HG03025 (cell line): ENCODE measurements around the gene ADM.

Experiments
- ATAC-seq: cut with Tn5 transposase; IDR thresholded peaks from one replicate; pipeline ENCODE4 v1.9.1; 2021; ENCODE audit warnings: mild to moderate bottlenecking, moderate library complexity; ENCODE audit not compliant: unreplicated experiment, low FRiP score

Gene ADM

DNA sequence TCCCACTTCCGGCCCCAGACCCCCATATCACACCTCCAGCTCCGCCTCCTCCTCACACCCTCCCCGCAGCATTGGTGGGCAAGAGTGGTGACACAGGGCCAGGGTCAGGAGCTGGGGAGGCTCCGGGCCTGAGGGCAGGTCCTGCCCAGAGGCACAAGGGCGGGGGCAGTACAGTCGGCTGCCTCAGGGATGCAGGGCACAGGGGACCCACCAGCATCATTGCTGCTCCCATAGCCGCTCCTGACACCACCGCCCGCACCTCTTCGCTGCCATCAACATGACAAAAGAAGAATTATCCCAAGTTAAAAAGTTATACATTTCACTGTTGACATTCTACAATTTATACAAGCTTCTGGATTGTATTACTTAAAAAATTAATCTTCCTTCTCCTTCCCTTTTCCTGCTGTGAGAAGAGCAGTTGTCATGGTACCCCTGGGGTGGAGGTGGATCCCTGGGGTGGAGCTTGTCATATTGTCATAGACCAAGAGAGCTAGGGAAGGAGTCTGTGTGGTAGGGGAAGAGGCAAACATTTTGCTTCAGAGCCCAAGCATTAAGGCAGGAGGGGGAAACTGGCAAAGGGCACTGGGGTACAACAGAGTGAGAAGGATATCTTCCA is 15.0 kb upstream of the ADM start:
- ATAC-seq = no peak

DNA sequence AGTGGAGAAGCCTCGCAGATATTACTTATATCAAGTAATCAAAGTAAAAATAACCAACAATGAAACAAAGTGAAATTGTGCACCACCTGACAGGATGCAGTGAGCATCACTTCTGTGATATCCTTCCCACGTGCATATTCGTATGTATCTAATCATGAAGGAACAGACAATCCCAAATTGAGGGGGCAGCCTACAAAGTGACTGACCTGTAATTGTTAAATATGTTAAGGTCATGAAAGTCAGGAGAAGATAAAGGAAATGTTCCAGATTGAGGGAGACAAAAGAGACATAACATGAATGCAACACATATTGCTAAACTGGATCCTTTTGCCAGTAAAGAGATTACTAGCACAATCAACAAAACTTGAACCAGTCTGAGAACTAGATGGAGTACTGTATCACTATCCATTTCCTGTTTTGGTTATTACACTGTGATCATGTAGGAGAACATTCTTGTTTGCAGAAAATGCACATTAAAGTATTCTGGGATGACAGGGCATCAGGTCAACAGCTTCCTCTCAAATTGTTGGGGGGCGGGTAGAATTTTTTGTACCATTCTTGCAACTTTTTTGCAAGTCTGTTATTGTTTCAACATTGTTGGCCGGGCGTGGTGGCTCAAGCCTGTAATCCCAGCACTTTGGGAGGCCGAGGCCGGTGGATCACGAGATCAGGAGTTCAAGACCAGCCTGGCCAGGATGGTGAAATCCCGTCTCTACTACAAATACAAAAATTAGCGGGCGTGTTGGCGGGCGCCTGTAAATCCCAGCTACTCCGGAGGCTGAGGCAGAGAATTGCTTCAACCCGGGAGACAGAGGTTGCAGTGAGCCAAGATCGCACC is 12.9 kb upstream of the ADM start:
- ATAC-seq = no peak

DNA sequence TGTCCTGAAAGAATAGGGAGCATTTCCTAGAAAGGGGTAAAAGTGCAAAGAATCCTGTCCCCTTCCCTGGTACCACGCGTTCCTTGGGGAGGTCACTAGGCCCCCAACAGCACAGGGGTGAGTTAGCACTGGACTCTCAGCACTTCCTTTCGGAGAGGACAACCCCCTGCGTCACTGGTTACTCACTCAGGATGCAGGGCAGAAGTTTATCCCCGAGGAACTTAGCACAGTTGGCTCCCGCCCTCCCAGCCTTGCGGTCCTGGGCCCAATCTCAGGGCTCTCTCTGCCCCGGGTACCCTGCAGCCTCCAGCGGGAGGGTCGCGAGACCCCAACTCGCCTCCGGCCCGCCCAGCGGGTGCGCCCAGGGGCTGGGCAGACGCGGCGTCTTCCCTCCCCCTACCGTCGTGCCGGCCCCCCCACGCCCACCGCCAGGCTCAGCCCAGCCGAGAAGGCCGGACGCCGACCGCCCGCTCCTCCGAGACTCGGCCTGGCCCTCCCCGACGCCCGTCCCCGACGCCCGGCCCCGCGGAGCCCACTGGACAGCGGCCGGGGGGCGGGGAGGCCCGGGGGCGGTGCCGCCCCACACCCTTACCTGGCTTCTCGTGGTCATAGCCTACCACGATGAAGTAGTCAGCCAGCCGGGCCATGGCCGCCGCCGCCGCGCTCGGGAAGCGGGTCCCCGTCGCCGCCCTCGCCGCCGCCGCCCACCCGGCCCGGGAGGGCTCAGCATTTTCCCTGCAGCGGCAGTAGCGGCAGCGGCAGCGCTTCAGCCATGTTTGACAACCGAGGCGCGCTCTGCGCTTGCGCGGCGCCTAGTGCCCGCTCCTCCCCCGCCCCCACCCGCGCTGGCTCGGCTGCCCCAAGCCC is 11.2 kb upstream of the ADM start, which contains the start of gene SBF2:
Gene SBF2 (minus strand): TSS at position 797 of the 867 bp plus-strand sequence. CDS start 150 bp downstream, at position 647.
- peak; percentile 46 for ATAC-seq

DNA sequence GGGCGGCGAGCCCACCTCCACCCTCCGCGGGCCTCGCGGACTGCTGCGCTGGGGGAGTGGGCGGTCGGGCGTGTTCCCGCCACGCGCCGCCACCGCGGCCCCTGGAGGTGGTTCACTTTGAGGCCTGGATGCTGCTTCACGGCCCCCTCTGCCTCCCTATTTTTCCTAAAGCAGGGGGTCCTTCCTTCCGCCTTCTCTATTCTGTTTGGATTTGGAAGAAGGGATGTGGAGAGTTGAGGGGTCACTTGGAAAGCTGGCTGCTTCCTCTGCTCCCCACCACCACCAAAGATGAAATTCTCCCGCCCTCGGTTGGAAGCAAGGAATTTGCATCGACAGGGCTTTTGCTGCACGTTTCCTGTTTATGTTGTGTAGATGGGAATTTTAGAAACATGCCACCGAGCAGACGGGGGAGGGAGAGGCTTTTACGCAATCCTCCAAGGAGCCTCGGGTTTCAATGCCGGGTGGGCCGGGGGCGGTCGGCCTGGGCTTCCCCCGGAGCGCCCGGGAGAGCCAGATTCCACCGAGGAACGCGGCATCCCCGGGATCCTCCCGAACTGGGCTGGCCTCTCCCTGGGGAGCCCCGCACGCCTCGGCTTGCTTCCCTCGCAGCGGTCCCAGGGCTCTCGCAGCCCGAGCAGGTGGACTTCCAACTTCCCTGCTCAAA is 10.5 kb upstream of the ADM start:
- ATAC-seq = no peak

DNA sequence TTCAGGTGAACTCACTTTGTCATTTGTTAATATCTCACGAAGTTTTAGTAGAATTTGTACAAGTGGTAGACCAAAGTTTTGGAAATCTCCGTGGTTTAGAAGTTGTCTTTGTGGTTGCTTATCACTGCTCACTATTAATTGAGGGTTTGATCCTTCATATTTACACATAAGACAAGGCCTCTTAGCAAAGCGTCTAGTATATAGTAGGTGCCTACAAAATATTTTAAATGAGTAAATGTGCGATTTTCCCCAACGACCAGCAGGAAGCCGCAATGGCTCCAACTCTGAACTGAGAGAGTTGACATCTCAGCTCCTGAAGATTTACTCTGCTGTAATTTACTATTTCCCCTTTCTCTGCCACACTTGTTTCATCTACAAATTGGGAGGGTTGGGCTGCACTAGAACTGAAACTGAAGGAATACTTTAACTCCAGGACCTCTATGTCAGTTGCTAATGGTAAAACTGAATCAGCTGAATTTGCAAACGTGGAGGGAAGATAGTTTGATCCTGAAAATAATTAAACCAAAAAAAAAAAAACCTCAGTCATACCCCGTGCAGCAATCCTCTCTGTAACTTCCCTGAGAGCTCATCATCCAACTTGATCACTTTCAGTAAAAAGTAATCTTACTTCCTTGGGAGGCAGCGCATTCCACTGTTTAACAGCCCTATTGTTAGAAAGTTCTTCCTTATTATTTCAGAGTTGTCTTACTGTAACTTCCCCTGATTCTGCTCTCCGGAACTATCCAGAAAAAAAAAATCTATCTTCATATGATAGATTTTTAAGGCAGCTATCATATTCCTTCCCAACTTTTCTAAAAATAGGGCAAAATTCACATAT is 9.6 kb upstream of the ADM start:
- ATAC-seq = no peak

DNA sequence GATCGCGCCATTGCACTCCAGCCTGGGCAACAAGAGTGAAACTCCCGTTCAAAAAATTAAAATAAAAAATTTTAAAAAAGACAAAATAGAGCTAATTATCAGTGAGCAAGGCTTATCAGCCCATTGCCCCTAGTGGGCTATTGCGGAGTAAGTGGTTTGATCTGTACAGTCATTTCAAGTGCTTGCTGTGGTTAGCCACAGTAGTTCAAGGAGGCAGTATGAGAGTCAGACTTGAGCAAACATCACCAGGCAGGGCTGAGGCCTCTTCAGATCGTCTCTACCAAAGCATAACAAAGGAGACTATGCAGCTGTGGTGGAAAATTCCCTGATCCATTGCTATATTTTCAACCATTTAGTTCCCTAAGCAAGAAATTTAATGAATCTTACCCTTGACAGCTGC is 6.5 kb upstream of the ADM start:
- ATAC-seq = peak; percentile 76

DNA sequence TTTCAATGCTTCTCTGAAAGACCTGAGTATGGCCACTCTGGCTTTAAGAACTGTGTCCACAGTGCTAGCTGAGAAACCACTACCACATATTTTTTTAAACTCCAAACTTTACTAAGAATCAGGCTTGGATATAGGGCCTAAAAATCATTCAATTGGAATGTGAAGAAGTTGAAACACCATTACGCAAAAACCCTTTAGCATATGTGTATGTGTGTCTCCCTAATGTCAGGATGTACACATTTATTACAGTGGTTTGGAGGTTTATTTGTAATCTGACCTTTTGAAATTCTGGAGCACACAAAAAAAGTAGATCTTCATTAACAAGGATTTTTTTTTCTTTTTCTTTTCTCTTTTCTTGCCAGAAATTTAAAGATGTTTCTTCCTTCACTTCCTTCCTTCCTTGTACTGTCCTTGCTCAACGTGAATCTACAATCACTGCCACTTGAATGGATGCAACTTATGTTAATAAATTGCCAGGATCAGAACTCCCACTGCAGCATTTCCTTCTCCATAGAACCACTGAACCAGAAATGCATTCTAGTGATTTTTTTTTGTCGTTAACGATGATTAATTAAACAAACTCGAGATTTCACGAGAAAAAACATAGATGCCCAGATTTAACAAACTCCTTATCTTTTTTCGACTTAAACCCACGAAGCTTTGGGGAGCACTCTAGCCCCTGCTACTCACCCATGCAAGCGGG is 3.1 kb upstream of the ADM start:
- ATAC-seq = no peak

DNA sequence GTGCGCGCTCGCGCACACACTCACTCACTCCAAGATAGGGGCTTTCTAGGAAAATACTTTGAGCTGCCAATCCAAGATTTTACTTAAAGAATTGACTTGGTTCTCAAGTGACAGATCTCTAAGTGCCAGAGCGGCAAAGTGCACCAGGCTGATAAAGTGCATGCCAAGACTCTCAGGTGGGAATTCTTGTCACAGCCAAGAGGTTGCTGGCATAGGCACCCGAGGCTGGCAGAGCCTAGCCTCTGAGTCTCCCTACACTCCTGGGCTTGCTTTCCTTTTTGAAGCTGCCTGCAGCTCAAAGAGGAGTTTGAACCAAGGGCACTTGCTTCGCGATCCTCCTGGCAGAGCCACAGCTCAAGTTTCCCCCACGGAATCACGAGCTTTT is 2.5 kb upstream of the ADM start:
- ATAC-seq = no peak

DNA sequence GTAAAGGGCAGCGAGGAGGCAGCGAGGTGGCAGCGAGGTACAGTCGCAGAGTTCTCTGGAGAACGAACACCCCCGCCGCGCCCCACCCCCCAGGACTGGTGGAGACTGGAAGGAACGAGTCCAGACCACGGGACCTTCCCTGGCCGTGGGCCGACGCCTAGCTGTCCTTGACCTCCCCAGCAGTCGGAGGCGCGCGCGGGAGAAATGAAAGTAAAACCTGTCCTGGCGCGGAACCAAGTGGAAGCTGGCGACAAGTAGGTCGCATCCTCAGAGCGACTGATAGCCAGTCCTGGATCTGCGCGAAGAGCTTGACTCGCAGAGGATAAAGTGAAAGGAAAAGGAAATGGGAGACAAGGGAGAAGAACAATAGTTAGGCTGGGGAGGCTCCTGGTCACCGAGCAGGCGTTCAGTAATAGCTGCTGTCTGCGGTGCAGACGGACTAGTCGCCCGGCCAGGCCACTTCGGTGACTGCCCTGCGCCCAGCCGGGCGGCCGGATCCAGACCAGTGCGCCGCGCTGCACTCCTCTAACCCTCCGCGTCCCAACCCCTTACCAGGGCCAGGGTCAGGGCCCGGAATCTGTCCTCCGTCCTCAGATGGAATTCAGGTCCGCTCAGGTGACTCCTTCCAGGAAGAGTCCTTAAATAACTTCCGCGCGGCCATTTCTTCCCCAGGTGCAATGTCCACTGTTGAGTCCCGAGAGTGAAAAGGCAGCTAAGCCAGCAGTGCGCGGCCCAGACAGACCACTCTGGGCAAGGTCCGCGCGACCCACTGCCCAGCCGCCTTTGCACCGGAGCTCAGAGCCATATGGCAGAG is 1.9 kb upstream of the ADM start:
- ATAC-seq = no peak

DNA sequence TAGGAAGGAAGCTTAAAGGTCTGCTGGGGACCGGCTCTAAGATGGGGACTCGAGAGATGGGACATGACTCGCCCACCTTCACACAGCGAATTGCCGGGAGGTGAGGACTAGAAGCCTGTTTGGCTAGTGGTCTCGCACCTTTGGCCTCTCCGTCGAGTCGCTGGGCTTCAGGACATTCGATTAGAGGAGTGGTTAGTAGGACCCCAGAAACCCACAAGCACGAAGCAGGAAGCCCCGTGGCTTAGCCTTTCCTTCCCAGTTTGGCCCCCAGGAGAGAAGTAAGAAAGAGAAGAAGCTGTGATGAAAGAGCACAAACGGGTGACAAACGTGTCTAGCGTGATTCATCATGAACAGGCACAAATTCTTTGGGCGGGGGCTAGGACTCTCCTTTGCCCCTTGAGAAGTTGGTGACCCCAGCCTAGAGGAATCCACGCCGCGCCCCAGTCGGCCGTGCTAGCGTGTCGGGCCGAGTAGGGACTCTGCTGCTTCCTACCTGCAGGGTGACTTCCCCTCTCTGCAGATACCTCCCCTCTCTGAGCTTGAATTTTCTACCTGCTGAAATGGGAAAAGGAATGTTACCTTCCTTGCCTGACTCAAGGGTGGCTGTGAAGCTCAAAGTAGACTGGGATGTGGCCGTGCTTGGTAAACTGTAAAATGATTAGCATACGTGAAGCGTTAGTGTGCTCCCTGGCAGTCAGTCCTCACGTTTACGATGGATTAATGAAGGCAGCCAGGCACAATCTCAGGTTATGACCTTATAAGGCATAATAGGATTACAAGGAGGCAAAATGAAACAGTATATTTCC is 1.1 kb upstream of the ADM start:
- no peak for ATAC-seq

DNA sequence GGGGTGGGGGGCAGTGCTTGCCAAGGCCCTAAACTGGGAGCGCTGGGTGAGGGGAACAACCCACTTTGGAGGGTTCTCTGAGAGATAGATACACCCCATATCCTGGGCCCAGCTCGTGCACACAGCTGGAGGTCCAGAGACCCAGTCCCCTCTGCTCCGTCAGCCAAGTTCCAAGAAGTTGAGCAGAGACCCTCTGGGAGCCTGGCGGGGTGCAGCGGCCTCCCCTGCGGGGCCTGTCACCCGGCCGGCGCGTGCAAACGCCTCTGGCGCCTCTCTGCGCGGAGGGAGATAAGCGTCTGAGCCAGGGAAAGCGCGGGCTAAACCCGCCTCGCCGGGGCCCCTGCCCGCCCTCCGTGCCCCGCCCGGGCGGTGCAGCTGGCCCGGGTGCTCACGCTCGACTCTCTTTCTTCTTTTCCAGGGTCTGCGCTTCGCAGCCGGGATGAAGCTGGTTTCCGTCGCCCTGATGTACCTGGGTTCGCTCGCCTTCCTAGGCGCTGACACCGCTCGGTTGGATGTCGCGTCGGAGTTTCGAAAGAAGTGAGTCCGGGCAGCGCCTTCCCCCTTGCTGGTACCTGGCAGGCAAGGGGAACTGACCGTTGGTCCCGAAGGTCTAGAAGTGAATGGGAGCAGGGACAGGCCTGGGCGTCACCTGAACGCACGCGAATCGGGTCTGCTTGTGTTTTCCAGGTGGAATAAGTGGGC is 540 bp downstream of the ADM start:
- ATAC-seq = no peak

DNA sequence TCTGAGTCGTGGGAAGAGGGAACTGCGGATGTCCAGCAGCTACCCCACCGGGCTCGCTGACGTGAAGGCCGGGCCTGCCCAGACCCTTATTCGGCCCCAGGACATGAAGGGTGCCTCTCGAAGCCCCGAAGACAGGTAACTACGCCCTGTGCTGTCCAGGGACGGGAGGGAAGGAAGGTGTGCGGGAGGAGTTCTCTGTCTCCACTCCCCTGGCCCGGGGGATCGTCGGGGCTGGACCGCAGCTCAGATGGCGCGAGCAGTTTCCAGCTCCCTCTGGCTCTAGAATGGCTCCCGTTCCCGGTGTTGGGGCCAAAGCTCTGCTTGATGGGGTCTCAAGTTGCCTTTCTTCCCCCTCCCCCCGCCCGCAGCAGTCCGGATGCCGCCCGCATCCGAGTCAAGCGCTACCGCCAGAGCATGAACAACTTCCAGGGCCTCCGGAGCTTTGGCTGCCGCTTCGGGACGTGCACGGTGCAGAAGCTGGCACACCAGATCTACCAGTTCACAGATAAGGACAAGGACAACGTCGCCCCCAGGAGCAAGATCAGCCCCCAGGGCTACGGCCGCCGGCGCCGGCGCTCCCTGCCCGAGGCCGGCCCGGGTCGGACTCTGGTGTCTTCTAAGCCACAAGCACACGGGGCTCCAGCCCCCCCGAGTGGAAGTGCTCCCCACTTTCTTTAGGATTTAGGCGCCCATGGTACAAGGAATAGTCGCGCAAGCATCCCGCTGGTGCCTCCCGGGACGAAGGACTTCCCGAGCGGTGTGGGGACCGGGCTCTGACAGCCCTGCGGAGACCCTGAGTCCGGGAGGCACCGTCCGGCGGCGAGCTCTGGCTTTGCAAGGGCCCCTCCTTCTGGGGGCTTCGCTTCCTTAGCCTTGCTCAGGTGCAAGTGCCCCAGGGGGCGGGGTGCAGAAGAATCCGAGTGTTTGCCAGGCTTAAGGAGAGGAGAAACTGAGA is 1.4 kb downstream of the ADM start:
- ATAC-seq = no peak

DNA sequence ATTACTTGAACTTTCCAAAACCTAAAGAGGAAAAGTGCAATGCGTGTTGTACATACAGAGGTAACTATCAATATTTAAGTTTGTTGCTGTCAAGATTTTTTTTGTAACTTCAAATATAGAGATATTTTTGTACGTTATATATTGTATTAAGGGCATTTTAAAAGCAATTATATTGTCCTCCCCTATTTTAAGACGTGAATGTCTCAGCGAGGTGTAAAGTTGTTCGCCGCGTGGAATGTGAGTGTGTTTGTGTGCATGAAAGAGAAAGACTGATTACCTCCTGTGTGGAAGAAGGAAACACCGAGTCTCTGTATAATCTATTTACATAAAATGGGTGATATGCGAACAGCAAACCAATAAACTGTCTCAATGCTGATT is 2.1 kb downstream of the ADM start:
- no peak for ATAC-seq

DNA sequence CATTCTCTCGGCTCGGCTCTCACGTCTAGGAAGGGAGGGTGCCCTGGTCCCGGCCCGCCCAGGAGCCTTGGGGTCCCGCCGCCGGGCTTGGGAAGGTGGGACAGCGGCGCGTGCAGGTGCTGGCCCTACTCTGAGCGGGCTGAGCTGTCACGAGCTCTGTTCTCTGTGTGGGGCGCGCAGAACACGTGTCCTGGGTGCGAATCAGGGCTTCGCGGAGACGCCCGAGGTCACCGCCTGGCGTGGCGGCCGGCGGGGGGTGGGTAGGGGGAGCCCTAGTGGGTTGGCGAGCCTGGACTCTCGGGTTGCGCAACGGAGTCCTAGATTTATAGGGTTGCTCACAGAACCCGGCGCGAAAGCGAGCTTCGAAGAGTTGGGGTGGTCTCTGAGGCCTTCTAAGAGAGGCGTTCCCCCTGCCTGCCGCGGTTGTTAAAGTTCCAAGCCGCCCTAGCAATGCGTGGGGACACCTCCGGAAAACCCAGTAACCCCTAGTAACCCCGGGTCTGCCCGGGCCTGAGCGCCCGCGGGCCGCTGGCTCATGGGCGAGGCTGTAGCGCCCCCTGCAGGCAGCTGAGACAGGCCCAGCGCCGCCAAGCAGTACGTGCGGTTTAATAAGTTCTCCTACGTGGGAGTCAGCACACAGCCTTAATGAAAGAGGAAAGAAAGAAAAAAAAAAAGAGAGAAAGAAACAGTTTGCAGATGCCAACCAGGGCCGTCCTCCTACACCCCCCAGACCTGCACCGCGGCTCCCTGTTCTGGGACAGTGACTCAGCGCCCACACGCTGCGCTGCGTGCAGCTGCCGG is 2.7 kb downstream of the ADM start:
- peak; percentile 44 for ATAC-seq
